DMS153 (cell line): Measurements from ENCODE around the gene FGFR3.

ENCODE experiments used
- DNase-seq: peaks from one replicate; lab custom pipeline; 2025; lab: John Stamatoyannopoulos, UW

The FGFR3 gene

GRCh38 chr4:1756893-1757779 lies 36.0 kb upstream of the FGFR3 start:
- DNase-seq = no peak

- no peak for DNase-seq
These were observed 35.3 kb upstream of the FGFR3 start for GRCh38 chr4:1757836-1758235.

GRCh38 chr4:1758306-1759121 lies 34.6 kb upstream of the FGFR3 start:
- DNase-seq = no peak

- no peak for DNase-seq
These were observed 33.8 kb upstream of the FGFR3 start for GRCh38 chr4:1759170-1759817.

GRCh38 chr4:1759818-1760223 lies 33.3 kb upstream of the FGFR3 start:
- no peak for DNase-seq

GRCh38 chr4:1760521-1761071 lies 32.5 kb upstream of the FGFR3 start:
- no peak for DNase-seq

- DNase-seq = no peak
These were observed 31.9 kb upstream of the FGFR3 start for GRCh38 chr4:1761130-1761689.

GRCh38 chr4:1762264-1763010 lies 30.7 kb upstream of the FGFR3 start:
- no peak for DNase-seq

- no peak for DNase-seq
These were observed 30.0 kb upstream of the FGFR3 start for GRCh38 chr4:1763070-1763549.

GRCh38 chr4:1763550-1764080 lies 29.5 kb upstream of the FGFR3 start:
- DNase-seq = no peak

- no peak for DNase-seq
These were observed 28.4 kb upstream of the FGFR3 start for GRCh38 chr4:1764670-1765069.

- DNase-seq = no peak
These were observed 27.6 kb upstream of the FGFR3 start for GRCh38 chr4:1765409-1766072.

- DNase-seq = no peak
These were observed 26.7 kb upstream of the FGFR3 start for GRCh38 chr4:1766106-1767060.

- DNase-seq = no peak
These were observed 25.9 kb upstream of the FGFR3 start for GRCh38 chr4:1767061-1767769.

GRCh38 chr4:1767770-1768366 lies 25.2 kb upstream of the FGFR3 start:
- DNase-seq = no peak

- no peak for DNase-seq
These were observed 24.6 kb upstream of the FGFR3 start for GRCh38 chr4:1768367-1769034.

- DNase-seq = no peak
These were observed 23.4 kb upstream of the FGFR3 start for GRCh38 chr4:1769692-1770091.
